Erythroblast (primary cell): Measurements from ENCODE around the gene CFAP251.

Source experiments
- GATA1 ChIP-seq: IDR thresholded peaks from 2 replicates; pipeline ENCODE4 v1.6.1; 2011; ENCODE audit warnings: low read depth, mild to moderate bottlenecking, control low read depth, low read length, moderate library complexity
- POLR2A ChIP-seq: IDR thresholded peaks from 2 replicates; pipeline ENCODE4 v1.6.1; 2011; ENCODE audit warnings: mild to moderate bottlenecking, low read length

DNA sequence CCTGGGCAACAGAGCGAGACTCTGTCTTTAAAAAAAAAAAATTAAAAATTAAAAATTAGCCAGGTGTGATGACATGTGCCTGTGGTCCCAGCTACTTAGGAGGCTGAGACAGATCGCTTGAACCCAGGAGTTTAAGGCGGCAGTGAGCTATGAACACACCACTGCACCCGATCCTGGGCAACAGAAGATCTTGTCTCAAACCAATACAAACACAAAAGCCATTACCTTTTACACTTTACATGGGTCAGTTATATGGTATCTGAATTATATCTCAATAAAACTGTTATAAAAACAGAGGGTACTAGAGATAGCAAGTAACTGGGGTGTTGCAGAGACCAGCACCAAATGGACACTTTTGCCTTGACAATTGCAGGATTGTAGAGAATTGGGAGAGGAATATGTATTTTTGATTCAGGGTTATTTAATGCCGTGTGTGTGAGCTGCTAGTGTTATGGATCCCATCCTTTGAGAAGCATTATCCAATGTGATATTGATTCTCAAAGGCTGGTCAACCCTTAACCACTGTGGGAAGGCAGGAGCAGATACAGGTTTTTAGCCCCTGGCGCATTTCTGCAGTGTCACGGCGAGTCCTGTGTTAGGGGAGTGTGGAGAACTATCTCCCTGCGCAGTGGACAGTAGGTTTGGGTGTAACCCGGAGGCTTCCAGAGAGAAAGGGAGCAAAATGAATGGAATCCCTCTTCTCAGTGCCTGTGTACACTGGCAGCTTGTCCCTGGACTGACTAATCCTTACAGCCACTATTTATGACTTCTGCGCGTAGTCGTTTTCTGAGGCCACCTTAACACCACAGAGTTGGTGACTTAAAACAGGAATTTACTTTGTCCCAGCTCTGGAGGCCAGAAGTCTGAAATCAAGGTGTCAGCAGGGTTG, 25.5 kb upstream of the CFAP251 start:
- TF ChIP-seq POLR2A (no peak), GATA1 (no peak)
